Endothelial cell of umbilical vein (primary cell): ENCODE measurements around the gene TM9SF2. TPM values are rescaled to one million over a fixed set of nuclear protein-coding genes. Genes with fewer than 3 reads are reported as not detected.

ENCODE experiments used
- BruUV-seq: library from RNA; stranded (reverse); fragments of 400-500 nt; replicated peaks from 2 replicates; lab custom pipeline; 2021; lab: Mats Ljungman, UMichigan
- CTCF ChIA-PET: fragments of 300-600, 350-600 bp; sonication (Branson Sonifier 250); formaldehyde crosslinking; loops from one replicate; lab custom pipeline; 2021; ENCODE audit warnings: antibody characterized with exemption, inconsistent platforms; lab: Charles Lee
- POLR2A ChIA-PET: fragments of 300-600, 350-600 bp; sonication (Branson Sonifier 250); formaldehyde crosslinking; loops from one replicate; lab custom pipeline; 2021; ENCODE audit warnings: antibody characterized with exemption, inconsistent platforms; lab: Charles Lee
- DNase-seq: peaks from one replicate; pipeline ENCODE4 v3.0.0-alpha.2; 2011; ENCODE audit warnings: low read depth, low spot score
- FAIRE-seq: peaks from 2 replicates; lab custom pipeline; 2011; peaks lifted over from hg19 to GRCh38; lab: Jason Lieb, UNC
- H2AFZ ChIP-seq: 2 replicates; pipeline ENCODE4 v1.6.0; 2012; ENCODE audit warnings: low read depth, low read length, control low read depth, inconsistent platforms
- H3K27ac ChIP-seq: 2 replicates; pipeline ENCODE4 v1.5.1; 2011; ENCODE audit warnings: low read depth, mild to moderate bottlenecking, control low read depth, low read length, moderate library complexity; ENCODE audit not compliant: insufficient read depth
- H3K27me3 ChIP-seq, 2 experiments: 2 replicates each; pipeline versions ENCODE4 v1.6.0 to v1.6.1; 2011; ENCODE audit warnings: low read length in 2 of 2, mixed read lengths in 1 of 2; ENCODE audit not compliant: control insufficient read depth in 2 of 2, insufficient read depth in 2 of 2
- H3K36me3 ChIP-seq, 2 experiments: 2 replicates in 1 of 2; 3 replicates in 1 of 2; pipeline ENCODE4 v1.5.1; 2011; ENCODE audit warnings: low read length in 2 of 2, mild to moderate bottlenecking in 1 of 2, moderate library complexity in 1 of 2; ENCODE audit not compliant: control insufficient read depth in 2 of 2, insufficient read depth in 2 of 2; ENCODE audit errors: extremely low read depth in 1 of 2
- H3K4me1 ChIP-seq: 3 replicates; pipeline ENCODE4 v1.5.1; 2011; ENCODE audit warnings: mild to moderate bottlenecking, low read length; ENCODE audit not compliant: control insufficient read depth, insufficient read depth; ENCODE audit errors: extremely low read depth
- H3K4me2 ChIP-seq: 2 replicates; pipeline ENCODE4 v1.6.1; 2011; ENCODE audit warnings: low read length, control low read depth, mixed read lengths; ENCODE audit not compliant: insufficient read depth
- H3K4me3 ChIP-seq, 3 experiments: fragments of 200-600 bp in 1 of 3; sonication (generic), shearing (Covaris generic) in 1 of 3; replicated peaks in 1 of 3; 2 replicates each; pipeline ENCODE4 v1.5.1; 2011 to 2016; ENCODE audit warnings: control low read depth in 3 of 3, low read length in 3 of 3, mild to moderate bottlenecking in 2 of 3, inconsistent platforms in 1 of 3, low read depth in 1 of 3, moderate library complexity in 1 of 3; ENCODE audit not compliant: insufficient read depth in 1 of 3
- H3K79me2 ChIP-seq: 2 replicates; pipeline ENCODE4 v1.6.0; 2012; ENCODE audit warnings: low read length, inconsistent platforms; ENCODE audit not compliant: control insufficient read depth, insufficient read depth
- H3K9ac ChIP-seq: replicated peaks from 2 replicates; pipeline ENCODE3; 2011; ENCODE audit warnings: low read length, control low read depth; ENCODE audit not compliant: insufficient read depth; ENCODE audit errors: extremely low read depth
- H3K9me1 ChIP-seq: replicated peaks from 3 replicates; pipeline ENCODE4 v1.6.0; 2011; ENCODE audit warnings: mild to moderate bottlenecking, low read length; ENCODE audit not compliant: control insufficient read depth, insufficient read depth; ENCODE audit errors: extremely low read depth
- H3K9me3 ChIP-seq: replicated peaks from 2 replicates; pipeline ENCODE4 v1.5.1; 2012; ENCODE audit warnings: low read length, inconsistent platforms; ENCODE audit not compliant: control insufficient read depth, insufficient read depth
- H4K20me1 ChIP-seq: replicated peaks from 2 replicates; pipeline ENCODE3; 2011; ENCODE audit warnings: mild to moderate bottlenecking, low read length; ENCODE audit not compliant: control insufficient read depth, insufficient read depth; ENCODE audit errors: extremely low read depth
- EZH2 ChIP-seq: IDR thresholded peaks from 2 replicates; pipeline ENCODE4 v1.6.1; 2012; ENCODE audit warnings: borderline replicate concordance, low read depth, mild to moderate bottlenecking, moderate library complexity, low read length, inconsistent platforms; ENCODE audit not compliant: severe bottlenecking
- FOS ChIP-seq: IDR thresholded peaks from 2 replicates; pipeline ENCODE4 v1.6.1; 2011; ENCODE audit warnings: mild to moderate bottlenecking, low read length, moderate library complexity, borderline replicate concordance; ENCODE audit not compliant: insufficient read depth
- GATA2 ChIP-seq: IDR thresholded peaks from 2 replicates; pipeline ENCODE4 v1.7.0; 2011; ENCODE audit warnings: low read depth, mild to moderate bottlenecking, moderate library complexity, mixed read lengths, low read length; ENCODE audit not compliant: insufficient read length, insufficient read depth
- JUN ChIP-seq: IDR thresholded peaks from 2 replicates; pipeline ENCODE4 v1.6.1; 2011; ENCODE audit warnings: borderline replicate concordance, low read depth; ENCODE audit not compliant: insufficient read length, insufficient read depth
- MAX ChIP-seq: IDR thresholded peaks from 2 replicates; pipeline ENCODE4 v1.6.1; 2011; ENCODE audit not compliant: insufficient read depth, insufficient read length
- MYC ChIP-seq: IDR thresholded peaks from one replicate; pipeline ENCODE4 v1.6.1; 2011; ENCODE audit warnings: mild to moderate bottlenecking, low read depth, low read length
- POLR2A ChIP-seq: IDR thresholded peaks from 2 replicates; pipeline ENCODE4 v1.6.1; 2012; ENCODE audit warnings: low read depth, mild to moderate bottlenecking, control low read depth, low read length
- POLR2AphosphoS5 ChIP-seq: IDR thresholded peaks from 2 replicates; pipeline ENCODE4 v1.6.1; 2012; ENCODE audit warnings: low read depth, mild to moderate bottlenecking, control low read depth, low read length, moderate library complexity; ENCODE audit not compliant: insufficient read depth
- dilution Hi-C: fragments of 300-500 bp; cut with MboI; formaldehyde crosslinking; loops from one replicate; pipeline ENCODE4 v1.15.0; 2019; ENCODE audit warnings: low sequenced_read_pairs; ENCODE audit not compliant: extremely low pct_ligation_motif_present
- intact Hi-C: fragments of 100-400 bp; cut with micrococcal nuclease; formaldehyde crosslinking; loops from one replicate; pipeline ENCODE4 v1.10.0; 2022
- polyA plus RNA-seq, 4 experiments: library from polyadenylated mRNA; depleted of rRNA in 3 of 4; stranded (reverse) in 3 of 4; unstranded in 1 of 4; fragments of >200 nt; gene quantifications; 2 replicates each; pipeline versions ENCODE4 v1.2.1 to v1.2.3, GENCODE V29; 2011 to 2012; ENCODE audit warnings: missing spikeins in 1 of 4
- total RNA-seq: library from RNA; stranded (reverse); gene quantifications from 2 replicates; pipeline ENCODE4 v1.2.3, GENCODE V29; 2021
- TF ChIP-seq, protein P1 (sequence below), 2 donors: IDR thresholded peaks; 1 replicate in 1 of 2; 2 replicates in 1 of 2; pipeline ENCODE4 v1.5.1; 2011; ENCODE audit warnings: low read length in 2 of 2, mild to moderate bottlenecking in 2 of 2, moderate library complexity in 2 of 2, control low read depth in 1 of 2, inconsistent platforms in 1 of 2, low read depth in 1 of 2; ENCODE audit not compliant: insufficient read depth in 1 of 2; ENCODE audit errors: extremely low read depth in 1 of 2

TM9SF2 gene
- total and polyA plus RNA-seq, 2 donors (not counting 3 experiments of a cell fraction or from before 2014, with no cell fraction given): 76.0 to 90.0 TPM

DNA sequence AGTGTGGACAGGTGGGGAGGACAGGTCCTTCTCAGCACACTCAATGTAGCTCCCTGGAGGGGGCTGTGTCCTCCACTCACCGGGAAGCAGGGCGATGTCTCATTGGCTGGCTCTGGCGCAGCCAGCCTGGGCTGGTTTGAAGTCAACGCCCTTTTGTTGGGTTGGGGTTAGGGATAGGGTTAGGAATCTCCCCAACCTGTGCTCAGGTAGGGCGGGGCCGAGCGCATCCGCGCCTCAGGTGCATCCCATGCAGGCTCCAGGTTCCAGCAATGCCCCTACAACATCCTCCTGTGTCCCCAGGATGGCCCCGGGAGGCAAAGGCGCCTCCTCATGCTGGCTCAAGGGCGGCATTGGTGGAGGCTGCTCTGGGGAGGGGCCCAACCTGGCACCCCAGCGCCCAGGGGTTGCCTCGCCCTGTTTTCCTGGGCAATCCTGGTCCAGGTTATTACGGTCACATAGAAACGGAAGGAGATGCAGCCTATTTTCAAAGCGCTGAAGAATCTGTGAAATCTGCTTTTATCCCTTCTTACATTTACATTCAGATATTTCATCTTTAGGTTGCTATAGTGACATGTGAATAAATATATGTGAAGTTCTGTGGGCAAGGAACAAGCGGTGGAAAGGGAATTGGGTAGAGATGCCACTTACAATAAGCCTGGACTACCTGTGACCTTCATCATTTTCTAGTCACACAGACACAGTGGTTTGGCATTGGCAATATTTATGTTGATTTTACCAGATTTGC, 74.3 kb downstream of the TM9SF2 start:
- TF ChIP-seq MYC (no peak), POLR2A (no peak), POLR2AphosphoS5 (no peak), GATA2 (no peak), MAX (no peak), FOS (no peak), EZH2 (no peak), JUN (no peak)
- TF ChIP-seq, protein P1, sequence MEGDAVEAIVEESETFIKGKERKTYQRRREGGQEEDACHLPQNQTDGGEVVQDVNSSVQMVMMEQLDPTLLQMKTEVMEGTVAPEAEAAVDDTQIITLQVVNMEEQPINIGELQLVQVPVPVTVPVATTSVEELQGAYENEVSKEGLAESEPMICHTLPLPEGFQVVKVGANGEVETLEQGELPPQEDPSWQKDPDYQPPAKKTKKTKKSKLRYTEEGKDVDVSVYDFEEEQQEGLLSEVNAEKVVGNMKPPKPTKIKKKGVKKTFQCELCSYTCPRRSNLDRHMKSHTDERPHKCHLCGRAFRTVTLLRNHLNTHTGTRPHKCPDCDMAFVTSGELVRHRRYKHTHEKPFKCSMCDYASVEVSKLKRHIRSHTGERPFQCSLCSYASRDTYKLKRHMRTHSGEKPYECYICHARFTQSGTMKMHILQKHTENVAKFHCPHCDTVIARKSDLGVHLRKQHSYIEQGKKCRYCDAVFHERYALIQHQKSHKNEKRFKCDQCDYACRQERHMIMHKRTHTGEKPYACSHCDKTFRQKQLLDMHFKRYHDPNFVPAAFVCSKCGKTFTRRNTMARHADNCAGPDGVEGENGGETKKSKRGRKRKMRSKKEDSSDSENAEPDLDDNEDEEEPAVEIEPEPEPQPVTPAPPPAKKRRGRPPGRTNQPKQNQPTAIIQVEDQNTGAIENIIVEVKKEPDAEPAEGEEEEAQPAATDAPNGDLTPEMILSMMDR (IDR thresholded peaks at IDR 0.05; ENCODE audit: extremely low read depth in 1 of 2, insufficient read depth in 1 of 2, low read depth in 1 of 2, low read length in 2 of 2): no peak
- H3K9me1 ChIP-seq: no peaks in the 10 kb centered on the region
- DNase-seq: no peak
- peaks cover 0 to 3% of the 10 kb centered on the region in 2 experiments for H3K27me3 ChIP-seq
- H3K27ac ChIP-seq: no peak overlapping the region
- H3K9ac ChIP-seq: no peak overlapping the region
- no peaks in the 10 kb centered on the region for H3K36me3 ChIP-seq
- no peaks in the 10 kb centered on the region for H3K79me2 ChIP-seq
- ChIA-PET CTCF (no interaction called here), POLR2A (no interaction called here)
- dilution Hi-C loops: no loop called here
- no peaks in the 10 kb centered on the region for H3K4me1 ChIP-seq
- no peaks in the 10 kb centered on the region for H3K9me3 ChIP-seq
- no peak overlapping the region for H2AFZ ChIP-seq
- H3K4me3 ChIP-seq: no peak overlapping the region
- no peak for FAIRE-seq
- intact Hi-C loops: no loop called here
- H4K20me1 ChIP-seq: no peaks in the 10 kb centered on the region
- no TSS peak for BruUV-seq
- H3K4me2 ChIP-seq: no peak overlapping the region
